Mucosa of gallbladder (tissue), 1 donor: ENCODE data around the gene DYNC2I2. TPM values are rescaled to one million over a fixed set of nuclear protein-coding genes. Genes with fewer than 3 reads are reported as not detected.
"Not testable (repeated sequence)": the region's sequence is repeated elsewhere in the genome, so short reads cannot be mapped to it uniquely, and the experiment has no call there.

Experiments
- DNase-seq: peaks from one replicate; pipeline ENCODE4 v3.0.0-alpha.2; 2020; ENCODE audit warnings: low spot score
- total RNA-seq: library from RNA; stranded (reverse); gene quantifications from one replicate; pipeline ENCODE4 v1.2.1, GENCODE V29; 2021
- donor health status: DM: no; HTN: no; CAD: no.

The DYNC2I2 gene
- total RNA-seq = 56.7 TPM

GRCh38 chr9:128656416-128657343, at the start of gene DYNC2I2:
Gene DYNC2I2, minus strand, starts transcription at chr9:128656847. Its CDS starts 121 bp downstream, at chr9:128656726.
- DNase-seq = peak; percentile 97

- no peak for DNase-seq
Observed at GRCh38 chr9:128706045-128706444, 49.4 kb upstream of the DYNC2I2 start.

- DNase-seq = no peak
Observed at GRCh38 chr9:128705051-128705965, 48.7 kb upstream of the DYNC2I2 start.

GRCh38 chr9:128704356-128704670, 47.7 kb upstream of the DYNC2I2 start:
- no peak for DNase-seq

- no peak for DNase-seq
Observed at GRCh38 chr9:128703616-128704355, 47.1 kb upstream of the DYNC2I2 start.

- DNase-seq = no peak
Observed at GRCh38 chr9:128702949-128703615, 46.4 kb upstream of the DYNC2I2 start.

GRCh38 chr9:128702445-128702948, 45.9 kb upstream of the DYNC2I2 start, which contains the start of gene PKN3:
Gene PKN3, plus strand, starts transcription at chr9:128702503. Its CDS starts 413 bp downstream, at chr9:128702916.
- peak; percentile 86 for DNase-seq

GRCh38 chr9:128701227-128701854, 44.7 kb upstream of the DYNC2I2 start:
- no peak for DNase-seq

GRCh38 chr9:128699096-128699795, 42.6 kb upstream of the DYNC2I2 start:
- DNase-seq = not testable (repeated sequence)

GRCh38 chr9:128696923-128697707, 40.5 kb upstream of the DYNC2I2 start:
- DNase-seq = no peak

GRCh38 chr9:128694344-128694743, 37.7 kb upstream of the DYNC2I2 start:
- no peak for DNase-seq

GRCh38 chr9:128693738-128694137, 37.1 kb upstream of the DYNC2I2 start:
- DNase-seq = not testable (repeated sequence)

GRCh38 chr9:128690684-128691034, 34.0 kb upstream of the DYNC2I2 start:
- DNase-seq = no peak

GRCh38 chr9:128689820-128690683, 33.4 kb upstream of the DYNC2I2 start:
- DNase-seq = peak; percentile 31

GRCh38 chr9:128689293-128689774, 32.7 kb upstream of the DYNC2I2 start:
- peak; percentile 43 for DNase-seq

GRCh38 chr9:128688501-128689292, 32.0 kb upstream of the DYNC2I2 start, which contains the start of gene SET:
Gene SET, plus strand, starts transcription at chr9:128689222. Its CDS starts 361 bp downstream, at chr9:128689583.
- DNase-seq = peak; percentile 95

GRCh38 chr9:128687453-128687852, 30.8 kb upstream of the DYNC2I2 start:
- no peak for DNase-seq
